Left lung (tissue), 10 donors: ENCODE data around the gene ZFP64. TPM values are rescaled to one million over a fixed set of nuclear protein-coding genes. Genes with fewer than 3 reads are reported as not detected.

Source experiments
- ATAC-seq: fragments of 200-7000 bp; cut with Tn5 transposase; one replicate; pipeline ENCODE4 v1.9.1; 2020; ENCODE audit warnings: moderate library complexity
- DNase-seq, 4 donors: peaks; one replicate each; pipeline ENCODE4 v3.0.0-alpha.2; 2013 to 2020
- H3K27ac ChIP-seq, 2 donors: fragments of 200-600 bp; sonication (generic) in 1 of 2; one replicate each; pipeline versions ENCODE4 v1.5.0 to v1.8.0; 2020 to 2021
- H3K27me3 ChIP-seq, 2 donors: fragments of 200-600 bp; sonication (generic) in 1 of 2; one replicate each; pipeline versions ENCODE4 v1.5.0 to v1.8.0; 2020 to 2021
- H3K36me3 ChIP-seq, 2 donors: fragments of 200-600 bp; sonication (generic) in 1 of 2; one replicate each; pipeline versions ENCODE4 v1.5.0 to v1.8.0; 2020 to 2021
- H3K4me1 ChIP-seq, 2 donors: fragments of 200-600 bp; one replicate each; pipeline ENCODE4 v1.8.0; 2021
- H3K4me3 ChIP-seq, 2 donors: fragments of 200-600 bp; sonication (generic) in 1 of 2; one replicate each; pipeline versions ENCODE4 v1.5.0 to v1.8.0; 2020 to 2021; ENCODE audit warnings: mild to moderate bottlenecking in 1 of 2
- H3K9me3 ChIP-seq, 2 donors: fragments of 200-600 bp; sonication (generic) in 1 of 2; one replicate each; pipeline versions ENCODE4 v1.5.0 to v1.8.0; 2020 to 2021
- CTCF ChIP-seq, 2 donors: fragments of 200-600 bp; sonication (generic) in 1 of 2; IDR thresholded peaks; one replicate each; pipeline versions ENCODE4 v1.5.0 to v1.8.0; 2021; ENCODE audit warnings: antibody characterized with exemption in 2 of 2
- intact Hi-C, 2 donors: fragments of 100-400 bp; cut with DNase I; formaldehyde crosslinking; loops; one replicate each; pipeline versions ENCODE4 v1.11.2 to v1.14.2; 2022
- polyA plus RNA-seq, 6 donors: library from polyadenylated mRNA; unstranded; fragments of 120-200 nt; gene quantifications; one replicate each; pipeline ENCODE4 v1.2.1, GENCODE V29; 2013; ENCODE audit not compliant: insufficient read length in 6 of 6
- total RNA-seq, 2 donors: library from RNA; stranded (reverse); fragmentation: NEBNext Ultra II Directional; extraction: Animal tissue kit (Norgen Biotek cat#: 25700); gene quantifications; one replicate each; pipeline ENCODE4 v1.2.1, GENCODE V29; 2021
- donor health status: DM: no; HTN: yes; CAD: no.
- donor health status: DM: no; HTN: no; CAD: no.

The ZFP64 gene
- total and polyA plus RNA-seq, 8 donors, result 10.8 to 22.1 (median 18.7) TPM

GRCh38 chr20:52171025-52171424, 20.6 kb downstream of the ZFP64 start:
- peaks cover 0 to 21% of the 10 kb centered on the region in 2 donors for H3K36me3 ChIP-seq
- intact Hi-C loops, result no loop called here
- no peak for DNase-seq
- ATAC-seq, result no peak
- H3K27me3 ChIP-seq, result no peaks in the 10 kb centered on the region
- H3K4me3 ChIP-seq, result no peak overlapping the region
- peaks cover 0 to 7% of the 10 kb centered on the region in 2 donors for H3K9me3 ChIP-seq
- H3K27ac ChIP-seq, result no peak overlapping the region
- TF ChIP-seq CTCF (IDR thresholded peaks at IDR 0.05), result no peak
- H3K4me1 ChIP-seq, result no peaks in the 10 kb centered on the region

GRCh38 chr20:52168116-52168515, 23.5 kb downstream of the ZFP64 start:
- Histone ChIP-seq H3K27me3 (no peaks in the 10 kb centered on the region), H3K4me3 (no peak overlapping the region), H3K27ac (no peak overlapping the region), H3K9me3 (peaks cover 0 to 9% of the 10 kb centered on the region in 2 donors), H3K36me3 (peaks cover 0 to 45% of the 10 kb centered on the region in 2 donors), H3K4me1 (no peaks in the 10 kb centered on the region)
- ATAC-seq (no peak), DNase-seq (no peak)
- intact Hi-C loops, result no loop called here
- TF ChIP-seq CTCF (IDR thresholded peaks at IDR 0.05), result no peak

GRCh38 chr20:52167232-52167840, 24.2 kb downstream of the ZFP64 start:
- peaks cover 0 to 50% of the 10 kb centered on the region in 2 donors for H3K36me3 ChIP-seq
- TF ChIP-seq CTCF (IDR thresholded peaks at IDR 0.05), result no peak
- H3K4me3 ChIP-seq, result no peak overlapping the region
- no peak for ATAC-seq
- H3K27ac ChIP-seq, result no peak overlapping the region
- no peaks in the 10 kb centered on the region for H3K4me1 ChIP-seq
- intact Hi-C loops, result no loop called here
- no peaks in the 10 kb centered on the region for H3K27me3 ChIP-seq
- peaks cover 0 to 9% of the 10 kb centered on the region in 2 donors for H3K9me3 ChIP-seq
- no peak for DNase-seq

GRCh38 chr20:52166150-52166549, 25.4 kb downstream of the ZFP64 start:
- H3K36me3 ChIP-seq, result peaks cover 0 to 61% of the 10 kb centered on the region in 2 donors
- DNase-seq (no peak), ATAC-seq (no peak)
- H3K4me1 ChIP-seq, result no peaks in the 10 kb centered on the region
- no peaks in the 10 kb centered on the region for H3K27me3 ChIP-seq
- TF ChIP-seq CTCF (IDR thresholded peaks at IDR 0.05), result no peak
- no peak overlapping the region for H3K27ac ChIP-seq
- no peak overlapping the region for H3K4me3 ChIP-seq
- intact Hi-C loops, result no loop called here
- peaks cover 0 to 9% of the 10 kb centered on the region in 2 donors for H3K9me3 ChIP-seq

- Histone ChIP-seq H3K9me3 (peaks cover 0 to 6% of the 10 kb centered on the region in 2 donors), H3K27ac (no peak overlapping the region), H3K4me3 (no peak overlapping the region), H3K36me3 (peaks cover 3 to 89% of the 10 kb centered on the region in 2 donors), H3K4me1 (no peaks in the 10 kb centered on the region), H3K27me3 (no peaks in the 10 kb centered on the region)
- no peak for ATAC-seq
- intact Hi-C loops, result no loop called here
- no peak for DNase-seq
- no peak for TF ChIP-seq CTCF (IDR thresholded peaks at IDR 0.05)
These were observed 30.9 kb downstream of the ZFP64 start for GRCh38 chr20:52160621-52161204.
